ENCODE measurements around the gene PIK3C2G. TPM values are rescaled to one million over a fixed set of nuclear protein-coding genes. Genes with fewer than 3 reads are reported as not detected.

The PIK3C2G gene
- total and polyA plus RNA-seq, 2 experiments from 2014 or later: not detected

- H3K4me2 ChIP-seq (ENCODE audit: unreplicated experiment): no peak overlapping the region
- no peaks in the 10 kb centered on the region for H3F3A ChIP-seq (ENCODE audit: insufficient read depth)
- no peaks in the 10 kb centered on the region for H3K9me3 ChIP-seq (ENCODE audit: low read depth)
- H4K20me1 ChIP-seq (ENCODE audit: insufficient read depth): no peaks in the 10 kb centered on the region
- H3K9ac ChIP-seq: no peak overlapping the region
- H2AFZ ChIP-seq: no peak overlapping the region
- in situ Hi-C loops (cut with MboI): loop anchor here (10.0 to 25.0 kb wide), 2 partner anchors 739 to 851 kb away; no protein-coding TSS in a partner anchor
- no peaks in the 10 kb centered on the region for H3K9me2 ChIP-seq (ENCODE audit: insufficient read depth)
- no peaks in the 10 kb centered on the region for H3K36me3 ChIP-seq (ENCODE audit: low read depth)
- peaks cover 16% of the 10 kb centered on the region for H3K4me1 ChIP-seq (ENCODE audit: insufficient read depth)
- H3K27me3 ChIP-seq (replicated peaks; ENCODE audit: insufficient read depth): no peaks in the 10 kb centered on the region
- DNase-seq: no peak
- no peaks in the 10 kb centered on the region for H3K79me2 ChIP-seq (ENCODE audit: insufficient read depth)
- H3K4me3 ChIP-seq: no peak overlapping the region
- TF ChIP-seq EZH2phosphoT487 (IDR thresholded peaks at IDR 0.05; ENCODE audit: insufficient read depth, low read depth): no peak
- TF ChIP-seq EZH2 (IDR thresholded peaks at IDR 0.05; ENCODE audit: insufficient read depth, poor library complexity, severe bottlenecking): no peak
- no peak overlapping the region for H3K27ac ChIP-seq
Measured at GRCh38 chr12:18436170-18436569, 174.9 kb downstream of the PIK3C2G start.

- WGBS, 2 experiments (ENCODE audit: low coverage in 1 of 2, low lambda C conversion rate in 2 of 2, missing lambda C conversion rate in 2 of 2): 27 to 28% methylated on average over 3 of the region's 3 CpGs
- 0 out of 2 replicates have a peak overlapping the region, but pooled peaks have one; percentile 14 for H2AFZ ChIP-seq
Measured at GRCh38 chr12:18439541-18439940, 178.2 kb downstream of the PIK3C2G start.

GRCh38 chr12:18443768-18444437 lies 182.6 kb downstream of the PIK3C2G start:
- Histone ChIP-seq H3K27me3 (replicated peaks; ENCODE audit: insufficient read depth) (no peaks in the 10 kb centered on the region), H3K4me2 (ENCODE audit: unreplicated experiment) (no peak overlapping the region), H2AFZ (no peak overlapping the region), H3K4me3 (no peak overlapping the region), H3K27ac (no peak overlapping the region), H3K79me2 (ENCODE audit: insufficient read depth) (no peaks in the 10 kb centered on the region), H4K20me1 (ENCODE audit: insufficient read depth) (no peaks in the 10 kb centered on the region), H3K9me3 (ENCODE audit: low read depth) (no peaks in the 10 kb centered on the region), H3K4me1 (ENCODE audit: insufficient read depth) (peaks cover 14% of the 10 kb centered on the region), H3K9ac (no peak overlapping the region), H3K36me3 (ENCODE audit: low read depth) (no peaks in the 10 kb centered on the region), H3F3A (ENCODE audit: insufficient read depth) (no peaks in the 10 kb centered on the region), H3K9me2 (ENCODE audit: insufficient read depth) (no peaks in the 10 kb centered on the region)
- 40 to 44% methylated on average over 5 of the region's 5 CpGs for WGBS, 2 experiments (ENCODE audit: low coverage in 1 of 2, low lambda C conversion rate in 2 of 2, missing lambda C conversion rate in 2 of 2)
- DNase-seq: peak; percentile 48
- in situ Hi-C loops (cut with MboI): loop anchor here (25.0 kb wide), 1 partner anchor 843 kb away; no protein-coding TSS in a partner anchor
- TF ChIP-seq EZH2phosphoT487 (IDR thresholded peaks at IDR 0.05; ENCODE audit: insufficient read depth, low read depth): no peak
- no peak for TF ChIP-seq EZH2 (IDR thresholded peaks at IDR 0.05; ENCODE audit: insufficient read depth, poor library complexity, severe bottlenecking)

More at GRCh38 chr12:18439541-18439940, 178.2 kb downstream of the PIK3C2G start:
- Histone ChIP-seq H3F3A (ENCODE audit: insufficient read depth) (no peaks in the 10 kb centered on the region), H3K79me2 (ENCODE audit: insufficient read depth) (no peaks in the 10 kb centered on the region), H4K20me1 (ENCODE audit: insufficient read depth) (no peaks in the 10 kb centered on the region), H3K27me3 (replicated peaks; ENCODE audit: insufficient read depth) (no peaks in the 10 kb centered on the region), H3K9me3 (ENCODE audit: low read depth) (no peaks in the 10 kb centered on the region), H3K9me2 (ENCODE audit: insufficient read depth) (no peaks in the 10 kb centered on the region), H3K4me3 (no peak overlapping the region), H3K4me1 (ENCODE audit: insufficient read depth) (peaks cover 17% of the 10 kb centered on the region), H3K9ac (no peak overlapping the region), H3K27ac (no peak overlapping the region), H3K4me2 (ENCODE audit: unreplicated experiment) (no peak overlapping the region), H3K36me3 (ENCODE audit: low read depth) (no peaks in the 10 kb centered on the region)
- DNase-seq: peak; percentile 55
- TF ChIP-seq EZH2phosphoT487 (IDR thresholded peaks at IDR 0.05; ENCODE audit: insufficient read depth, low read depth) (no peak), EZH2 (IDR thresholded peaks at IDR 0.05; ENCODE audit: insufficient read depth, poor library complexity, severe bottlenecking) (no peak)
- in situ Hi-C loops (cut with MboI): loop anchor here (10.0 to 25.0 kb wide), 2 partner anchors 735 to 848 kb away; no protein-coding TSS in a partner anchor

- no peaks in the 10 kb centered on the region for H4K20me1 ChIP-seq (ENCODE audit: insufficient read depth)
- peak overlapping the region; percentile 36; the same call in 1 of the 2 replicates for H2AFZ ChIP-seq
- no peak overlapping the region for H3K9ac ChIP-seq
- DNase-seq: no peak
- H3K36me3 ChIP-seq (ENCODE audit: low read depth): no peaks in the 10 kb centered on the region
- TF ChIP-seq EZH2 (IDR thresholded peaks at IDR 0.05; ENCODE audit: insufficient read depth, poor library complexity, severe bottlenecking) (no peak), EZH2phosphoT487 (IDR thresholded peaks at IDR 0.05; ENCODE audit: insufficient read depth, low read depth) (no peak)
- no peak overlapping the region for H3K4me2 ChIP-seq (ENCODE audit: unreplicated experiment)
- H3K4me1 ChIP-seq (ENCODE audit: insufficient read depth): peaks cover 4% of the 10 kb centered on the region; the same call in 1 of the 2 replicates
- no peaks in the 10 kb centered on the region for H3K9me2 ChIP-seq (ENCODE audit: insufficient read depth)
- no peaks in the 10 kb centered on the region for H3K9me3 ChIP-seq (ENCODE audit: low read depth)
- no peaks in the 10 kb centered on the region for H3F3A ChIP-seq (ENCODE audit: insufficient read depth)
- in situ Hi-C loops (cut with MboI): loop anchor here (25.0 kb wide), 1 partner anchor 841 kb away; no protein-coding TSS in a partner anchor
- H3K27me3 ChIP-seq (replicated peaks; ENCODE audit: insufficient read depth): no peaks in the 10 kb centered on the region
- 30 to 45% methylated on average over 3 of the region's 3 CpGs for WGBS, 2 experiments (ENCODE audit: low coverage in 1 of 2, low lambda C conversion rate in 2 of 2, missing lambda C conversion rate in 2 of 2)
- H3K27ac ChIP-seq: no peak overlapping the region
- H3K79me2 ChIP-seq (ENCODE audit: insufficient read depth): no peaks in the 10 kb centered on the region
- H3K4me3 ChIP-seq: no peak overlapping the region
Measured at GRCh38 chr12:18446061-18446644, 184.8 kb downstream of the PIK3C2G start.
